ENCODE results near the gene HDLBP.

Gene HDLBP

DNA sequence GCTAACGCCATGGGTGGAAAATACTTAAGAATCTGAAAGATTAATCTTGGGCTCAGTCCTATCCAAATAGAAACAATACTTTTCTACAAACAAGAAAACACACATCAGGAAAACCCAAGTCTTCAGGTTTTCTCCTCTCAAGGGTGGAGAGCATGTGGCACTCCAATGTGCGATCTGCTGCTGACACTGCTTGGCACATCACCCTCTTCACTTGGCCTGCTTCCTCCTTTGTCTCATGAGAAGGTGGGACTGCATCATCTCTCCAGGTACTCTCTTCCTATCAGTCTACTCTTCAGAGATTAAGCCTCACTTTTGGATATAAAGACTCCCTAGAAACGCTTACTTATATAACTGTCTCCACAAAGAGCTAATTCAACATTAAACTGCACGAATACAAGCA, 26.4 kb downstream of the HDLBP start:
- no peak for TF ChIP-seq CTCF (IDR thresholded peaks at IDR 0.05)
- no peak overlapping the region for H3K27ac ChIP-seq
- H3K36me3 ChIP-seq (ENCODE audit: control insufficient read depth, insufficient read depth, low read length): no peaks in the 10 kb centered on the region
- H3K4me2 ChIP-seq (ENCODE audit: low read length): no peak overlapping the region
- no peaks in the 10 kb centered on the region for H3K27me3 ChIP-seq (ENCODE audit: control insufficient read depth, insufficient read depth, low read length)
- H2AFZ ChIP-seq: no peak overlapping the region
- no peak overlapping the region for H3K4me3 ChIP-seq (ENCODE audit: low read depth, low read length)
- H3K9me3 ChIP-seq (ENCODE audit: control insufficient read depth, low read length): no peaks in the 10 kb centered on the region
- no peak overlapping the region for H3K9ac ChIP-seq
- H3K79me2 ChIP-seq: peaks cover 67% of the 10 kb centered on the region
- no peaks in the 10 kb centered on the region for H3K4me1 ChIP-seq

DNA sequence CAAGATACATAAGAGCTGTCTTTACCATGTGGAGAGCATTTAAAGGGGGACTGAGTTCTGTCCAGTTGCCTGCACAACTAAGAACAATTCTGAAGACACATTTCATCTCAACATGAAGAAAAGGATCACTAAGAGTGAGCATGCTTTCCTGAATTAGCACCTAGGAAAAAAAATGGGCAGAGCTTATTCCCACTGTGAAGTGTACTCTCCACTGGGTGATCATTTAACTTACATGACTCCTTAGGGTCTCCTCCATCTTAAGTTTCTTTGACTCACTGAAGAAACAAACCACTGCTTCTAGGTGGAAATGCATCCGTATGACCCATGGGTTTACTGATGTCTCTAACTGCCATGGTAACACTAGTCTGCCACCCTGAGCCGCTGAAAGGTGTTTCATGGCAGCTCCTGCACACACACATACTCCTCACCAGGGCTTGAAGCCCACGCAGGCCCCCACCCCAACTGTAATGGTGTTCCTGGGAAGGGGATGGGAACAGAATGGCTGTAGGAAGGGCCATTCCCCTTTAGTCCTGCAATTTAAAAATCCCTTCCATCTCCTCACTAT, 27.1 kb downstream of the HDLBP start:
- Histone ChIP-seq H3K27me3 (ENCODE audit: control insufficient read depth, insufficient read depth, low read length) (no peaks in the 10 kb centered on the region), H3K36me3 (ENCODE audit: control insufficient read depth, insufficient read depth, low read length) (no peaks in the 10 kb centered on the region), H3K9me3 (ENCODE audit: control insufficient read depth, low read length) (no peaks in the 10 kb centered on the region), H3K4me2 (ENCODE audit: low read length) (no peak overlapping the region), H3K4me1 (no peaks in the 10 kb centered on the region), H3K79me2 (peaks cover 61% of the 10 kb centered on the region), H3K9ac (no peak overlapping the region), H3K27ac (no peak overlapping the region), H3K4me3 (ENCODE audit: low read depth, low read length) (no peak overlapping the region), H2AFZ (no peak overlapping the region)
- no peak for TF ChIP-seq CTCF (IDR thresholded peaks at IDR 0.05)

GRCh38 chr2:241286348-241287090, 29.0 kb downstream of the HDLBP start:
- H3K4me2 ChIP-seq (ENCODE audit: low read length): no peak overlapping the region
- no peak overlapping the region for H2AFZ ChIP-seq
- no peak for TF ChIP-seq CTCF (IDR thresholded peaks at IDR 0.05)
- no peaks in the 10 kb centered on the region for H3K36me3 ChIP-seq (ENCODE audit: control insufficient read depth, insufficient read depth, low read length)
- no peaks in the 10 kb centered on the region for H3K27me3 ChIP-seq (ENCODE audit: control insufficient read depth, insufficient read depth, low read length)
- peaks cover 48% of the 10 kb centered on the region for H3K79me2 ChIP-seq
- no peaks in the 10 kb centered on the region for H3K9me3 ChIP-seq (ENCODE audit: control insufficient read depth, low read length)
- no peak overlapping the region for H3K4me3 ChIP-seq (ENCODE audit: low read depth, low read length)
- H3K4me1 ChIP-seq: no peaks in the 10 kb centered on the region
- H3K9ac ChIP-seq: no peak overlapping the region
- no peak overlapping the region for H3K27ac ChIP-seq

DNA sequence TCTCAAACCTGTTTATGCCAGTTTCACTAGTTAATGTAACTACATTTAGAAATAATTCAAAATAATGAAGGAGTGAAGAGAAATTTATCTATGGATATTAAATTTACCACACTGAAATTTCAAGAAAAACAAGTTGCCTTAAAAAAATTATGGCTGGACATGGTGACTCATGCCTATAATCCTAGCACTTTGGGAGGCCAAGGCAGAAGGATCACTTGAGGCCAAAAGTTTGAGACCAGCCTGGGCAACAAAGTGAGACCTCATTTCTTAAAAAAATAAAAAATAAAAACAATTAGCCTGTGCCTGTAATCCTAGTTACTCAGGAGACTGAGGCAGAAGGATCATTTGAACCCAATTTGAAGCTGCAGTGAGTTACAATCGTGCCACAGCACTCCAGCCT, 29.9 kb downstream of the HDLBP start:
- no peak overlapping the region for H3K27ac ChIP-seq
- H3K36me3 ChIP-seq (ENCODE audit: control insufficient read depth, insufficient read depth, low read length): no peaks in the 10 kb centered on the region
- no peaks in the 10 kb centered on the region for H3K4me1 ChIP-seq
- no peak overlapping the region for H3K4me3 ChIP-seq (ENCODE audit: low read depth, low read length)
- H3K27me3 ChIP-seq (ENCODE audit: control insufficient read depth, insufficient read depth, low read length): no peaks in the 10 kb centered on the region
- TF ChIP-seq CTCF (IDR thresholded peaks at IDR 0.05): no peak
- no peaks in the 10 kb centered on the region for H3K9me3 ChIP-seq (ENCODE audit: control insufficient read depth, low read length)
- H3K79me2 ChIP-seq: peaks cover 41% of the 10 kb centered on the region
- no peak overlapping the region for H2AFZ ChIP-seq
- no peak overlapping the region for H3K9ac ChIP-seq
- no peak overlapping the region for H3K4me2 ChIP-seq (ENCODE audit: low read length)

DNA sequence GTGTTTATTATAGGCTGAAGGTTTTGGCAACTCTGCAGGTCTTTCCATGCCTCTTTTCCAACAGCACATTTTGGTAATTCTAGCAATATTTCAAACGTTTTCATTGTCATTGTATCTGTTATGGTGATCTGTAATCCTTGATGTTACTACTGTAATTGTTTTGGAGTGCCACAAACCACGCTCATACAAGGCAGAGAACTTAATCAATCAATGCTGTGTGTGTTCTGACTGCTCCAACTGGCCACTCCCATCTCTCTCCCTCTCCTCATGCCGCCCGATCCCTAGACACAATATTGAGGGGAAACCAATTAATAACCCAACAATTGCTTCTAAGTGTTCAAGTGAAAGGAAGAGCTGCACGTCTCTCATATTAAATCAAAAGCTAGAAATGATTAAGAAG, 32.9 kb downstream of the HDLBP start:
- no peak overlapping the region for H2AFZ ChIP-seq

More for the DNA sequence above, 32.9 kb downstream of the HDLBP start:
- no peak overlapping the region for H3K4me3 ChIP-seq (ENCODE audit: low read depth, low read length)
- no peaks in the 10 kb centered on the region for H3K4me1 ChIP-seq
- no peak overlapping the region for H3K27ac ChIP-seq
- H3K79me2 ChIP-seq: peaks cover 27% of the 10 kb centered on the region
- H3K36me3 ChIP-seq (ENCODE audit: control insufficient read depth, insufficient read depth, low read length): no peaks in the 10 kb centered on the region
- no peak overlapping the region for H3K4me2 ChIP-seq (ENCODE audit: low read length)
- TF ChIP-seq CTCF (IDR thresholded peaks at IDR 0.05): no peak
- H3K27me3 ChIP-seq (ENCODE audit: control insufficient read depth, insufficient read depth, low read length): no peaks in the 10 kb centered on the region
- no peaks in the 10 kb centered on the region for H3K9me3 ChIP-seq (ENCODE audit: control insufficient read depth, low read length)
- H3K9ac ChIP-seq: no peak overlapping the region

Measured in parathyroid adenoma (tissue), 2 donors.